Kidney epithelial cell (primary cell): ENCODE results near the gene NACAD. TPM values are rescaled to one million over a fixed set of nuclear protein-coding genes. Genes with fewer than 3 reads are reported as not detected.

Experiments
- DNase-seq: peaks from one replicate; pipeline ENCODE4 v3.0.0-alpha.2; 2010; ENCODE audit warnings: low read depth
- H3K27me3 ChIP-seq: 2 replicates; pipeline ENCODE4 v1.6.0; 2011; ENCODE audit warnings: low read length; ENCODE audit not compliant: control insufficient read depth, insufficient read depth
- H3K36me3 ChIP-seq: 2 replicates; pipeline ENCODE4 v1.5.1; 2011; ENCODE audit warnings: low read length; ENCODE audit not compliant: control insufficient read depth, insufficient read depth
- H3K4me3 ChIP-seq: 2 replicates; pipeline ENCODE4 v1.5.1; 2011; ENCODE audit warnings: low read depth, mild to moderate bottlenecking, control low read depth, low read length
- CTCF ChIP-seq: IDR thresholded peaks from 2 replicates; pipeline ENCODE4 v1.5.1; 2011; ENCODE audit warnings: mild to moderate bottlenecking, moderate library complexity, low read length, control low read depth, inconsistent platforms; ENCODE audit not compliant: insufficient read depth, poor library complexity, severe bottlenecking
- total RNA-seq: library from RNA; depleted of rRNA; stranded (reverse); fragments of >200 nt; gene quantifications from 2 replicates; pipeline ENCODE4 v1.2.3, GENCODE V29; 2015

NACAD gene
- total RNA-seq, 1 donor from 2014 or later, result 4.9 TPM

DNA sequence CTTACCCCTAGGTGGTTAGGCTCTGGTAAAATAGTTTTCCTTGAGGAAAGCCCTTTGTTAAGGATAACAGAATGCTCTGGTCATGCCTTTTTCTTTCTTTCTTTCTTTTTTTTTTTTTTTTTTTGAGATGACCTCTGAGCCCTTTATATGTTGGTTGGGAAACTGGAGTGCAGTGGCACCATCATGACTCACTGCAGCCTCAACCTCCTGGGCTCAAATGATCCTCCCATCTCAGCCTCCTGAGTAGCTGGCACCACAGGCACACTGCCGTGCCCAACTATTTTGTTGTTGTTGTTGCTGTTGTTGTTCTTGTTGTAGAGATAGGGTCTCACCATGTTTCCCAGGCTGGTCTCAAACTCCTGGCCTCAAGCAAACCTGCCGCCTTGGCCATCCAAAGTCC, 27.4 kb downstream of the NACAD start:
- no peaks in the 10 kb centered on the region for H3K27me3 ChIP-seq
- H3K4me3 ChIP-seq, result no peak overlapping the region
- no peak for DNase-seq
- no peak for TF ChIP-seq CTCF
- no peaks in the 10 kb centered on the region for H3K36me3 ChIP-seq

GRCh38 chr7:45060295-45060694, 28.5 kb downstream of the NACAD start:
- no peak overlapping the region for H3K4me3 ChIP-seq
- no peaks in the 10 kb centered on the region for H3K27me3 ChIP-seq
- no peak for TF ChIP-seq CTCF
- no peaks in the 10 kb centered on the region for H3K36me3 ChIP-seq
- no peak for DNase-seq

- no peak for DNase-seq
- Histone ChIP-seq H3K4me3 (no peak overlapping the region), H3K27me3 (no peaks in the 10 kb centered on the region), H3K36me3 (no peaks in the 10 kb centered on the region)
- TF ChIP-seq CTCF, result no peak
Observed at GRCh38 chr7:45057878-45058277, 30.9 kb downstream of the NACAD start.

DNA sequence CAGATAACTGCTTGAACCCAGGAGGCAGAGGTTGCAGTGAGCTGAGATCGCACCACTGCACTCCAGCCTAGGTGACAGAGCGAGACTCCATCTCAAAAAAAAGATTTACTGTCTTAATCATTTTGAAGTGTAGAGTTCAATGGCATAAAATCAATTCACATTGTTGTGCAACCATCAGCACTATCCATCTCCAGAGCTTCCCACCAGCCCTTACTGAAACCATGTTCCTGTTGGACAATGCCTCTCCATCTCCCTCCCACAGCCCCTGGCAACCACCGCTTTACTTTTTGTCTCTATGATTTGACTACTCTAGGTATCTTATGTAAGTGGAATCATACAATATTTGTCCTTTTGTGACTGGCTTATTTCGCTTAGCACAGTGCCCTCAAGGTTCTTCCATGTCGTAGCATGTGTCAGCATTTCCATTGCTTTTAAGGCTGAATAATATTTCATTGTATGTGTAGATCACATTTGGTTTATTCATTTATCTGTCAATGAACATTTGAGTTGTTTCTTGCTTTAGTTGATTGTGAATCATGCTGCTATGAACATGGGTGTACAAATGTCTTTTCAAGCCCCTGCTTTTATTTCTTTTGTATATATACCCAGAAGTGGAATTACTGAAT, 33.1 kb downstream of the NACAD start:
- H3K36me3 ChIP-seq, result no peaks in the 10 kb centered on the region
- no peaks in the 10 kb centered on the region for H3K27me3 ChIP-seq
- TF ChIP-seq CTCF, result no peak
- DNase-seq, result no peak
- no peak overlapping the region for H3K4me3 ChIP-seq

DNA sequence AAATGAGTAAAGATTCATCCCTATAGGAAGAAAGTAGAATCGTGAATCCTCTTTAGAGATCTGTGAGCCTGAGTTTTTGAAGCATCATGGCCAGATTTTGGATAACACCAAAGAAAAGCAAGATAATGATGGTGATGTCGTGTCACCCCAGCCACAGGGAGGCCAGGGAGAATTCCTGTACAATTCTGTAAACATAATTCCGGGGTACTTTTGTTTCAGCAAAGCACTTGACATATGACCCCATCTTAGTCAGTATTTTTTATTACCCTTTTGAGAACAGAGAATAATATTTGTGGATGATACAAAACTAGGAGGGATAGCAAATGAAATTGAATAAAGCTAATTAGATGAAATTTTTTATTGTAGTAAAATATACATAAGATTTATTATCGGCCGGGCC, 33.8 kb downstream of the NACAD start:
- no peak for TF ChIP-seq CTCF
- no peaks in the 10 kb centered on the region for H3K27me3 ChIP-seq
- no peaks in the 10 kb centered on the region for H3K36me3 ChIP-seq
- DNase-seq, result no peak
- no peak overlapping the region for H3K4me3 ChIP-seq

- no peak for TF ChIP-seq CTCF
- DNase-seq, result no peak
- Histone ChIP-seq H3K4me3 (no peak overlapping the region), H3K27me3 (no peaks in the 10 kb centered on the region), H3K36me3 (no peaks in the 10 kb centered on the region)
Observed at GRCh38 chr7:45054442-45054841, 34.3 kb downstream of the NACAD start.
